Activated T-helper 2 cell treated with anti-CD3 and anti-CD28 coated beads, Interferon-gamma antibody, Interleukin-2, Interleukin-4, amounts not matched to agents 10 μg/mL and 5 μg/mL and 100 μg/mL, durations not matched to agents 14 hours and 24 hours and 36 hours (primary cell): ENCODE data around the gene HCK. TPM values are rescaled to one million over a fixed set of nuclear protein-coding genes. Genes with fewer than 3 reads are reported as not detected.

Experiments
- DNase-seq: peaks from one replicate; pipeline ENCODE4 v3.0.0; 2021; ENCODE audit warnings: low spot score
- H3K27ac Mint-ChIP-seq: one replicate; pipeline ENCODE4 v1.8.0; 2021; ENCODE audit warnings: mixed read lengths
- H3K27me3 Mint-ChIP-seq: one replicate; pipeline ENCODE4 v1.8.0; 2021; ENCODE audit warnings: low read depth, mixed read lengths
- H3K36me3 Mint-ChIP-seq: one replicate; pipeline ENCODE4 v1.8.0; 2021; ENCODE audit warnings: low read depth, mixed read lengths
- H3K4me1 Mint-ChIP-seq: one replicate; pipeline ENCODE4 v1.8.0; 2021; ENCODE audit warnings: low read depth, mixed read lengths
- H3K4me3 Mint-ChIP-seq: one replicate; pipeline ENCODE4 v1.8.0; 2021; ENCODE audit warnings: low read depth, mild to moderate bottlenecking, moderate library complexity, mixed read lengths
- H3K9me3 Mint-ChIP-seq: one replicate; pipeline ENCODE4 v1.8.0; 2021; ENCODE audit warnings: mixed read lengths
- intact Hi-C: fragments of 100-400 bp; cut with micrococcal nuclease; formaldehyde crosslinking; loops from one replicate; pipeline ENCODE4 v1.15.1; 2023
- total RNA-seq: library from RNA; stranded (reverse); gene quantifications from 2 replicates; pipeline ENCODE4 v1.2.3, GENCODE V29; 2022

HCK gene
- total RNA-seq, 1 donor from 2014 or later: not detected

DNA sequence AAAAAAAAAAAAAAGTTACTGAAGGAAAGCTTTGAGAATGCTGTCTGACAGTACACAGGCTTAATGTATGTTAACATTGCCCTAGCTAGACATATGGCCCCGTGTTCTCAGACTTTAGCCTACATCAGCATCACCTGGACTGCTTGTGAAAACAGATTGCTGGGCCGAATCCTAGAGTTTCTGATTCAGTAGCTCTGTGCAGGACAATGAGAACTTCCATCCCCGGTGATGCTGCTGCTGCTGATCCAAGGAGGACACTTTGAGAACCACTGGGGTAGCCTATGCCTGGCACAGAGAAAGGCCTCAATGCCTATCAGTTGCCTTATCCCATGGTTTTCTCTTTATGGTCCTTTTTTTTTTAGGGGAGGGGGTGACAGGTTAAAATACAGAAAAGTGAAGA is 1.6 kb downstream of the HCK start:
- no peak overlapping the region for H3K4me3 Mint-ChIP-seq
- peaks cover 12% of the 10 kb centered on the region for H3K4me1 Mint-ChIP-seq
- H3K9me3 Mint-ChIP-seq: no peaks in the 10 kb centered on the region
- intact Hi-C loops: no loop called here
- peaks cover 48% of the 10 kb centered on the region for H3K27me3 Mint-ChIP-seq
- no peak overlapping the region for H3K27ac Mint-ChIP-seq
- no peaks in the 10 kb centered on the region for H3K36me3 Mint-ChIP-seq
- DNase-seq: no peak

- no peak overlapping the region for H3K27ac Mint-ChIP-seq
- DNase-seq: no peak
- H3K4me1 Mint-ChIP-seq: peaks cover 4% of the 10 kb centered on the region
- no peaks in the 10 kb centered on the region for H3K9me3 Mint-ChIP-seq
- H3K4me3 Mint-ChIP-seq: no peak overlapping the region
- peaks cover 39% of the 10 kb centered on the region for H3K27me3 Mint-ChIP-seq
- intact Hi-C loops: no loop called here
- no peaks in the 10 kb centered on the region for H3K36me3 Mint-ChIP-seq
Measured at GRCh38 chr20:32056708-32057483, 4.9 kb downstream of the HCK start.

GRCh38 chr20:32057656-32058184 is 5.7 kb downstream of the HCK start:
- intact Hi-C loops: no loop called here
- no peaks in the 10 kb centered on the region for H3K36me3 Mint-ChIP-seq
- no peaks in the 10 kb centered on the region for H3K9me3 Mint-ChIP-seq
- H3K4me1 Mint-ChIP-seq: peaks cover 7% of the 10 kb centered on the region
- H3K27me3 Mint-ChIP-seq: peaks cover 36% of the 10 kb centered on the region
- H3K27ac Mint-ChIP-seq: no peak overlapping the region
- DNase-seq: no peak
- no peak overlapping the region for H3K4me3 Mint-ChIP-seq

DNA sequence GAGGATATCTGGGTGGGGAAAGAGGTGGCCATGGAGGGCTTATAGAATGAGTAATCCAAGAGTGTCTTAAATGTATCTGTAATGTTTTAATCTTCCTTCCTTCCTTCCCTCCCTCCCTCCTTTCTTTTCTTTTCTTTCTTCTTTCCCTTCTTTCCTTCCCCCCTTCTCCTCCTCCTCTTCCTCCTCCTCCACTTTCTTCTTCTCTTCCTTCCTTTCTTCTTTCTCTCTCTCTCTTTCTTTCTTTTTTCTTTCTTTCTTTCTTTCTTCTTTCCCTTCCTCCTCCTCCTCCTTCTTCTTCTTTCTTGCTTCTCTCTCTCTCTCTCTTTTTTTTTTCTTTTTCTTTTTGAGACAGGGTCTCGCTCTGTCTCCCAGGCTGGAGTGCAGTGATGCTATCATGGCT is 7.1 kb downstream of the HCK start:
- no peaks in the 10 kb centered on the region for H3K9me3 Mint-ChIP-seq
- no peak overlapping the region for H3K27ac Mint-ChIP-seq
- no peak overlapping the region for H3K4me3 Mint-ChIP-seq
- no peak for DNase-seq
- H3K27me3 Mint-ChIP-seq: peaks cover 25% of the 10 kb centered on the region
- peaks cover 12% of the 10 kb centered on the region for H3K4me1 Mint-ChIP-seq
- intact Hi-C loops: no loop called here
- H3K36me3 Mint-ChIP-seq: no peaks in the 10 kb centered on the region

GRCh38 chr20:32062776-32063170 is 10.7 kb downstream of the HCK start:
- no peak for DNase-seq
- Mint-ChIP-seq H3K4me1 (peaks cover 12% of the 10 kb centered on the region), H3K9me3 (no peaks in the 10 kb centered on the region), H3K36me3 (no peaks in the 10 kb centered on the region), H3K27me3 (peaks cover 22% of the 10 kb centered on the region), H3K4me3 (no peak overlapping the region), H3K27ac (no peak overlapping the region)
- intact Hi-C loops: no loop called here

DNA sequence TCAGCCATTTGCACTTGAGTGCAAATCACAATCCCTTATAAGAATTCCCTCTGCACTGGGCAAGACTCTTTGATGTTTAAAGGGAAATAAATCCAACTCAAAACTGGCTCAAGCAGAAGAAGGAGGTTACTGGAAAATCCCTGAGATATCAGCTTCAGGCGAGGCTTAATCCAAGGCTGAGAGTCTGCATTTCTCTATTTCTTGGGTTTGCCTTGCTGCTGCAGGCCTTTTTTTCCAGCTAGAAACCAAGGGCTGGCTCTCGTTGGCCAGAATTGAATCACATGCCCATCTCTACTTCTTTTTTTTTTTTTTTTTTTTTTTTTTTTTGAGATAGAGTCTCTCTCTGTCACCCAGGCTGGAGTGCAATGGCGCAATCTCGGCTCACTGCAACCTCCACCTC is 11.7 kb downstream of the HCK start:
- Mint-ChIP-seq H3K4me3 (no peak overlapping the region), H3K36me3 (no peaks in the 10 kb centered on the region), H3K9me3 (no peaks in the 10 kb centered on the region), H3K4me1 (peaks cover 12% of the 10 kb centered on the region), H3K27ac (no peak overlapping the region), H3K27me3 (peaks cover 16% of the 10 kb centered on the region)
- intact Hi-C loops: no loop called here
- no peak for DNase-seq

DNA sequence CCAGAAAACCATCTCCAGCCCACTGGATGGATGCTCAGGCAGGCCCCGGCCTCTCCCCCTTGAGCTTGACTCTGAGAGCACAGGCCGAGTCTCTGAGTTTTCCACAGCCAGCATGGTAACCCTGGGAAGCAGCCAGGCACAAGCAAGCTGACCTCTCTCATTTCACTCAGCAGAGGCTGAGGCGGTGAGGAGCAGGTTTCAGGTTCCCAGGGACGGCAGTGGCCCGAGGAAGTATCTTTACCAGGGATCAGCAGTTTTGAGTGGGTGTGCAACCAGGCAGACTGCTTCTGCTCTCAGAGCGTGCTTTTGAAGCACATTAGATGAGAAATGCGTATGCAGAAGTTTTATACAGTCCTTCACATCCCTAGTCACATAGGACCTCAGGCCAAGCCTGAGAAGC is 12.6 kb downstream of the HCK start:
- no peak for DNase-seq
- intact Hi-C loops: no loop called here
- Mint-ChIP-seq H3K27ac (no peak overlapping the region), H3K9me3 (no peaks in the 10 kb centered on the region), H3K4me3 (no peak overlapping the region), H3K4me1 (peaks cover 16% of the 10 kb centered on the region), H3K27me3 (peaks cover 9% of the 10 kb centered on the region), H3K36me3 (no peaks in the 10 kb centered on the region)

- H3K36me3 Mint-ChIP-seq: no peaks in the 10 kb centered on the region
- H3K4me1 Mint-ChIP-seq: peaks cover 20% of the 10 kb centered on the region
- no peak for DNase-seq
- H3K4me3 Mint-ChIP-seq: no peak overlapping the region
- H3K27ac Mint-ChIP-seq: no peak overlapping the region
- intact Hi-C loops: no loop called here
- H3K27me3 Mint-ChIP-seq: no peaks in the 10 kb centered on the region
- no peaks in the 10 kb centered on the region for H3K9me3 Mint-ChIP-seq
Measured at GRCh38 chr20:32067234-32067821, 15.3 kb downstream of the HCK start.

DNA sequence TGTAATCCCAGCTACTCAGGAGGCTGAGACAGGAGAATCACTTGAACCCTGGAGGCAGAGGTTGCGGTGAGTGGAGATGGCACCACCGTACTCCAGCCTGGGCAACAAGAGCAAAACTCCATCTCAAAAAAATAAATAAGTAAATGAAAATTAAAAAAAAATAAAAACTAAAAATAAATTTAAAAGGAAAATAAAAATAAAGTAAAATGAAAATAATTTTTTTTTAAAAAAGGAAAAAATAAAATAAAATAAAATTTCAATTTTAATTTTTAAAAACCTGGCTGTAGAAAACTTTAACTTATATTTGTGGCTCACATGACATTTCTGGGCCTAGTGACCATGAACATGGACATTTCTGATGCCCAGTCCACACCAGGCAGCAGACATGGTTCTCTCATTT is 16.1 kb downstream of the HCK start:
- Mint-ChIP-seq H3K27ac (no peak overlapping the region), H3K4me1 (peaks cover 14% of the 10 kb centered on the region), H3K9me3 (no peaks in the 10 kb centered on the region), H3K27me3 (no peaks in the 10 kb centered on the region), H3K4me3 (no peak overlapping the region), H3K36me3 (no peaks in the 10 kb centered on the region)
- DNase-seq: no peak
- intact Hi-C loops: no loop called here

GRCh38 chr20:32069711-32070110 is 17.7 kb downstream of the HCK start:
- H3K9me3 Mint-ChIP-seq: no peaks in the 10 kb centered on the region
- intact Hi-C loops: no loop called here

DNA sequence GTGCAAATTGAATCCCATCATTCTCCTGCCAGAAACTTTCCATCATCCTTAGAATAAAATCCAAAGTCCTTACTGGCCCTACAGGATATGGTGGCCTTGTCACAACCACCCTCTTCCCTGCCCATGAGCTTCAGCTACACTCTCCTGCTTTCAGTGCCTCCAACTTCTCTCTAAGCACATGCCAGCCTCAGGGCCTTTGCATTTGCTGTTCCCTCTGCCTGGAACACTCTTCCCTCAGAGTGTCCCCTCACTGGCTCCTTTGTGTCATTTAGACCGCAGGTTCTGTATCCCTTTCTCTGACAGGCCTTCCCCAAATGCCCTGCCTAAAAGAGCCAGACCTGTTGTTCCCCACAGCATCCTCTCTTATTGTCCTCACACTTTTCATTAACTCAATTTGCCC is 18.2 kb downstream of the HCK start:
- intact Hi-C loops: no loop called here

More at GRCh38 chr20:32069711-32070110, 17.7 kb downstream of the HCK start:
- Mint-ChIP-seq H3K27ac (no peak overlapping the region), H3K36me3 (no peaks in the 10 kb centered on the region), H3K4me3 (no peak overlapping the region), H3K4me1 (peaks cover 12% of the 10 kb centered on the region), H3K27me3 (no peaks in the 10 kb centered on the region)
- no peak for DNase-seq

GRCh38 chr20:32070690-32071213 is 18.7 kb downstream of the HCK start:
- H3K4me1 Mint-ChIP-seq: peaks cover 12% of the 10 kb centered on the region
- H3K27me3 Mint-ChIP-seq: no peaks in the 10 kb centered on the region
- H3K9me3 Mint-ChIP-seq: no peaks in the 10 kb centered on the region
- no peaks in the 10 kb centered on the region for H3K36me3 Mint-ChIP-seq
- no peak for DNase-seq
- H3K27ac Mint-ChIP-seq: no peak overlapping the region
- H3K4me3 Mint-ChIP-seq: no peak overlapping the region
- intact Hi-C loops: no loop called here

More for the DNA sequence above, 18.2 kb downstream of the HCK start:
- H3K4me1 Mint-ChIP-seq: peaks cover 12% of the 10 kb centered on the region
- H3K4me3 Mint-ChIP-seq: no peak overlapping the region
- DNase-seq: no peak
- no peak overlapping the region for H3K27ac Mint-ChIP-seq
- H3K9me3 Mint-ChIP-seq: no peaks in the 10 kb centered on the region
- H3K27me3 Mint-ChIP-seq: no peaks in the 10 kb centered on the region
- H3K36me3 Mint-ChIP-seq: no peaks in the 10 kb centered on the region
